Purkinje cell (primary cell): ENCODE results near the gene PITRM1. TPM values are rescaled to one million over a fixed set of nuclear protein-coding genes. Genes with fewer than 3 reads are reported as not detected.

Experiments
- polyA plus RNA-seq: library from polyadenylated mRNA; unstranded; fragments of >200 nt; fragmentation: Nextera tagmentation; gene quantifications from 2 replicates; pipeline ENCODE4 v1.2.1, GENCODE V29; 2014

The PITRM1 gene
- polyA plus RNA-seq: 61.8 and 70.8 TPM in 2 replicates

DNA sequence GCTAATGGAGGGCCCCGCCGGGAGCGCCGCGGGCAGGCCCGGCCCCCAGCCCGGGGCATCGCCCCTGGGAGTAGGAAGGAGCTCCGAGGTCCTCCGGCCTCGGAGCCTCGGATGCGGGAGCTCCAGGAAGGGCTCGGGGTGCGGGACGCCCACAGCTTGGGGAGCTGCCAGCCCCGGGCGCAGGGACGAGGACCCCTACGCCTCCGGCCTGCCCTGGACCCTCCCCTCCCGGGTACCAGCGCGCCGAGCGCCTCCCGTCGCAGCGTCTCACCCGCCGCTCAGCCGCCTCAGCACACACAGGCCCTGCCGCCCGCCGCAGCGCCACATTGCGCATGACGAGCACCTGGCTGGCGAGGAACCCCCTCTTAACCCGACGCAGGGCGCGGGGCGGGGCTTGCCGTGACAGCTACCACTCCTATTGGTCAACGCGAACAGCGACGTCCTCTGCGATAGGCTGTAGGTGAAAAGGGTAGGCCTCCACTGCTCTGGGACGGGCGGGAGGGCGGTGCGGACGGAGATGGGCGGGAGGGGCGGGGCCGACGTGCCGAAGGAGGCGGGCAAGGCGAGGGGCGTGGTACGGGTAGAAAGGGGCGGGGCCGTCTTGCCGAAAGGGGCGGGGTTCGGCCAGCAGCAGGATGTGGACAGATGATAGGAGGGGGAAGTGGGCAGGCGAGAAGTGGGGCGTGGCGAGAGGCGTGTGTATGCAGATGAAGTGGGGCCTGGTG lies at the start of gene PITRM1:
TSS of gene PITRM1 (minus strand) at position 337 of the 725 bp plus-strand sequence. CDS start at position 327, 10 bp downstream.

Other genes starting within 250 kb of the PITRM1 start
- 12.5 and 50.1 TPM in 2 replicates for gene PFKP, start 105.2 kb downstream of the PITRM1 start, polyA plus RNA-seq